ENCODE measurements around the gene LRRC45.

DNA sequence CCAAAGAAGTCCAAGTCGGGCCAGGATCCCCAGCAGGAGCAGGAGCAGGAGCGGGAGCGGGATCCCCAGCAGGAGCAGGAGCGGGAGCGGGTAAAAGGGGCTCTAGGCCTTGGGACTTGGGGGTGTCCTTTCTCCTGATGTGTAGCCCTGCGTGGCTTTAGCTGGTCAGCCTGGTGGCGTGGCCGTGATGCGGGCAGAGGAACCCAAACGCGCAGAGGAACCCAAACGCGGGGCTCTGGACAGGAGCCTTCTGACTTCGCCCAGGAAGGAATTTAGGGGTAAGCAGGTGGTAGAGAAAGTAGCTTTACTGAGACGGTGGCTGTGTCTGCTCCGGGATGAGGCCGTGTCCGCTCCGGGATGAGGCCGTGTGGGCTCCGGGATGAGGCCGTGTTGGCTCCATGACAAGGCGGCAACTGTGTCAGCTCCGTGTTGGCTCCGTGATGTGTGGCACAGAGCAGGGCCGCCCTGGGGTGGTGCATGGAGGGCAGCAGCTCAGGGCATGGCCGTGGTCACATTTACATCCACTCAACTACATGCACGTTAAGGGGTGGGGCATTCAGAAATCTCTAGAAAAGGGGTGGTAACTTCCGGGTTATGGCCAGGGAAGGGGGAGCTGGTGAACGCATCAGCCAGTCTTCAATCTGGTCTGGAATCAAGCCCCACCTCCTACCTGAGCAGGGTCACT lies 26.2 kb upstream of the LRRC45 start:
- TF ChIP-seq EZH2 (IDR thresholded peaks at IDR 0.05; ENCODE audit: low read length, missing control alignments) (no peak), CTCF (conservative IDR thresholded peaks at IDR 0.05 in 1 of 2, IDR thresholded peaks at IDR 0.05 in 1 of 2; ENCODE audit: low read depth in 1 of 2, low read length in 2 of 2) (no peak)
